GM10266 (cell line): ENCODE results near the gene VIT.

Experiments used
- DNase-seq: peaks from one replicate; pipeline ENCODE4 v3.0.0; 2012; ENCODE audit errors: extremely low spot score
- TF ChIP-seq, protein P1 (sequence below): IDR thresholded peaks from 2 replicates; pipeline ENCODE4 v1.5.1; 2012; ENCODE audit warnings: mild to moderate bottlenecking, low read depth; ENCODE audit not compliant: control insufficient read depth, insufficient read depth; ENCODE audit errors: missing control alignments

The VIT gene

GRCh38 chr2:36659218-36659617 lies 37.3 kb upstream of the VIT start:
- no peak for DNase-seq
- TF ChIP-seq, protein P1, sequence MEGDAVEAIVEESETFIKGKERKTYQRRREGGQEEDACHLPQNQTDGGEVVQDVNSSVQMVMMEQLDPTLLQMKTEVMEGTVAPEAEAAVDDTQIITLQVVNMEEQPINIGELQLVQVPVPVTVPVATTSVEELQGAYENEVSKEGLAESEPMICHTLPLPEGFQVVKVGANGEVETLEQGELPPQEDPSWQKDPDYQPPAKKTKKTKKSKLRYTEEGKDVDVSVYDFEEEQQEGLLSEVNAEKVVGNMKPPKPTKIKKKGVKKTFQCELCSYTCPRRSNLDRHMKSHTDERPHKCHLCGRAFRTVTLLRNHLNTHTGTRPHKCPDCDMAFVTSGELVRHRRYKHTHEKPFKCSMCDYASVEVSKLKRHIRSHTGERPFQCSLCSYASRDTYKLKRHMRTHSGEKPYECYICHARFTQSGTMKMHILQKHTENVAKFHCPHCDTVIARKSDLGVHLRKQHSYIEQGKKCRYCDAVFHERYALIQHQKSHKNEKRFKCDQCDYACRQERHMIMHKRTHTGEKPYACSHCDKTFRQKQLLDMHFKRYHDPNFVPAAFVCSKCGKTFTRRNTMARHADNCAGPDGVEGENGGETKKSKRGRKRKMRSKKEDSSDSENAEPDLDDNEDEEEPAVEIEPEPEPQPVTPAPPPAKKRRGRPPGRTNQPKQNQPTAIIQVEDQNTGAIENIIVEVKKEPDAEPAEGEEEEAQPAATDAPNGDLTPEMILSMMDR = no peak

GRCh38 chr2:36659872-36660312 lies 36.6 kb upstream of the VIT start:
- DNase-seq = no peak
- TF ChIP-seq, protein P1 = no peak

- TF ChIP-seq, protein P1 = no peak
- DNase-seq = no peak
Measured at GRCh38 chr2:36662638-36663037, 33.9 kb upstream of the VIT start.

- DNase-seq = no peak
- TF ChIP-seq, protein P1 = no peak
Measured at GRCh38 chr2:36663295-36663694, 33.2 kb upstream of the VIT start.

DNA sequence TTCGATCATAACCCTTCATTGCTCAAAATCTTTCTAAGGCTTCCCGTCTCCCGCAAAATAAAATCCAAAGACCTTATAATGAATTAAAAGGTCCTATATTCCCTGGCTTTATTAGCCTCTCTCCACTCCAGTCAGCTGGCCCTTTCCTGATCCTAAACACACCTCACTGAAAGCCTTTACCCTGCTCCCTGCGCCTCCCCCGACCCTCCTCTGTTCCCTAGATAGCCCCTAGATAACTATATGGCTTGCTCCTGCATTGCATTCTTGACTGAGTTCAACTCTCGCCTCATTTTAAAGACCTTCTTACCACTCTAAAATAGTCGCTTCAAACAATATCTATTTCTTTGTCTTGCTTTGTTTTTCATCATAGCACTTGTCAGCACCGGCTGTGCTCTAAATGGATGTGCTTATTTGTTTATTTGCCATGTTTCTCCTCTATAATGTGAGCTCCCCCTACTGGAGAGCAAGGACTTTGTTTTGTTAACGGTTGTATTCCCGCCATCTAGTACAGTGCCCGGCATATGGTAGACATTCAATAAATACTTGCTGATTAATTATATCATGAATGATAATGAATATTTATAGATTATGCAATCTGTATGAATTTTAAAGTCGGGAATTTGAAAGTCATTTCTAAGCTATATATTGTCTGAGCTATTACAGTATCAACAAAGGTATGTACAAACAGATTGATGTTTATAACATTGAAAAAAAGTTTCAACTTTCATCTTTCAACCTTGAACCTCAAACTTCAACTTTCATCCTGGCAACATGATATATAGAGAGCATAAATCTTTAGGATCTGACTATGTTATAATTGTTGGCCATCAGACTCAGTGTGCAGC lies 32.4 kb upstream of the VIT start:
- peak; percentile 41 for DNase-seq
- TF ChIP-seq, protein P1 = peak; percentile 78

GRCh38 chr2:36664696-36665076 lies 31.8 kb upstream of the VIT start:
- DNase-seq = no peak
- TF ChIP-seq, protein P1 = no peak

- no peak for DNase-seq
- TF ChIP-seq, protein P1 = no peak
Measured at GRCh38 chr2:36667931-36668330, 28.6 kb upstream of the VIT start.
